NK-92 (cell line): ENCODE measurements around the gene APOA5.
A peak's percentile ranks its signal among the peaks of the same experiment; 100 is the strongest.

Source experiments
- DNase-seq: peaks from one replicate; lab custom pipeline; 2025; ENCODE audit not compliant: unreplicated experiment; lab: John Stamatoyannopoulos, UW

Gene APOA5

DNA sequence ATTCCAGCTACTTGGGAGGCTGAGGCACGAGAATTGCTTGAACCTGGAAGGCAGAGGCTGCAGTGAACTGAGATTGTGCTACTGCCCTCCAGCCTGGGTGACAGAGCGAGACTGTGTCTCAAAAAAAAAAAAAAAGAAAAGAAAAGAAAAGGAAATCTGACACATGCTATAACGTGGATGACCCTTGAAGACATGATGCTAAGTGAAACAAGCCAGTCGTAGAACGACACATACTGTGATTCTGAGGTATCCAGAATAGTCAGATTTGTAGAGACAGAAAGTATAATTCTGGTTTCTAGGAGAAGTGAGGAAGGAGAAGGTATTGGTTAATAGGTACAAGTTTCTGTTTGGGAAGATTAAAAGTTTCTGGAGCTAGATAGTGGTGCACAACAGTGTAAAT, 6.7 kb upstream of the APOA5 start:
- DNase-seq = no peak

DNA sequence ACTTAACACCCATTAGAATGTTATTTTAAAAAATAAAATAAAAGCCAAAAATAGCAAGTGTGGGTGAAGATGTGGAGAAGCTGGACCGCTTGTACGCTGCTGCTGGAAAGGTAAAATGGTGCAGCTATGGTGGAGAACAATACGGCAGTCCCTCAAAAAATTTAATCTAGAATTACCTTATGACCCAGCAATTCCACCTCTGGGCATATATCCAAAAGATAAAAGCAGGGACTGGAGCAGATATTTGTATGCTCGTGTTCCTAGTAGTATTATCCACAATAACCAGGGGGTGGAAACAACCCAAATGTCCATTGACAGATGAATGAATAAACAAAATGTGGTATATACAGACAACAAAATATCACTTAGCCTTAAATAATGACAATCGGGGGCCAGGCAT, 6.1 kb upstream of the APOA5 start:
- no peak for DNase-seq

DNA sequence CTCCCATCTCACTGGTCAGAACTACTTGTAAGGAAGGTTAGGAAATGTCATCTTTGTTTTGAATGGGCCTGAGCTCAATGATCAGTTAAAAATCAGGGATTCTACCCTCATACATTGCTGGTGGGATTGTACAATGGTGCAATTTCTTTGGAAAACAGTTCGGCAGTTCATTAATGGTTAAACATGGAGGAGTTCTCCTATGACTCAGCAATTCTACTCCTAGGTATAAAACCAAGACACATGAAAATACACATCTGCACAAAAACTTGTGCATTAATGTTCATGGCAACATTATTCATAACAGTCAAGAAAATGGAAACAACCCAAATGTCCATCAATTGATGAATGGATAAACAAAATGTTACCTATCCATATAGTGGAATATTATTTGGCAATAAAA, 4.9 kb upstream of the APOA5 start:
- no peak for DNase-seq

DNA sequence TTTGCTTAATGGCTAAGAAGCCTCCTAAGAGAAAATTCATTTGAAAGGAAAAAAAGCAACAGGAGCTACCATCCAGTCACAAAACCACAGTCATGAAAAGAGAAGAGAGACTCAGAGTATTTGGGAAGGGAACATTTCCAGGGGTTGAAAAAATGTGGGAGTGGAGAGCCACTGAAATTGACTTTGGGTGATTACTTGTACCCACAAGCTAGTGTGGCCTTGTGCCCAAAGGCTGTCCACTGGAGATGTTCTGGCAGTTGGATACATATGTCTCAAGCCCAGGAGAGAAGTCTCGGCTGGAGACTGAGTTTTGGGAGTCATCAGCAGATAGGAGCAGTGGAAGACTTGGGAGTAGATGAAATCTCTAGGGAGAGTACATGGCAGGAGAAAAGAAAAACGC, 3.2 kb upstream of the APOA5 start:
- DNase-seq = no peak

DNA sequence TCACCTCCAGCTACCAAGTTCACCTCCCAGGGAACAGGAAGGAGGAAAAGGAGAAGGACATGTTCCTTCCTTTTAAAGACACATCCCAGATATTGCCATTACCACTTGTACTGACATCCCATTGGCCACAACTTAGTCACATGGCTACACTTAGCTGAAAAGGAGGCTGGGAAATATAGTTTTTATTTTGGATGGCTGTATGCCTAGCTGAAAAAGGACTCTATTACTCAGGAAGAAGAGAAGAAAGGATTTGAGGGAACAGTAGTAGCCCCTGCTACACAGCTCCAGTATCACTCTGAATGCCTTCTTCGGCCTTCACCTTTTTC, 2.1 kb upstream of the APOA5 start:
- DNase-seq = no peak

DNA sequence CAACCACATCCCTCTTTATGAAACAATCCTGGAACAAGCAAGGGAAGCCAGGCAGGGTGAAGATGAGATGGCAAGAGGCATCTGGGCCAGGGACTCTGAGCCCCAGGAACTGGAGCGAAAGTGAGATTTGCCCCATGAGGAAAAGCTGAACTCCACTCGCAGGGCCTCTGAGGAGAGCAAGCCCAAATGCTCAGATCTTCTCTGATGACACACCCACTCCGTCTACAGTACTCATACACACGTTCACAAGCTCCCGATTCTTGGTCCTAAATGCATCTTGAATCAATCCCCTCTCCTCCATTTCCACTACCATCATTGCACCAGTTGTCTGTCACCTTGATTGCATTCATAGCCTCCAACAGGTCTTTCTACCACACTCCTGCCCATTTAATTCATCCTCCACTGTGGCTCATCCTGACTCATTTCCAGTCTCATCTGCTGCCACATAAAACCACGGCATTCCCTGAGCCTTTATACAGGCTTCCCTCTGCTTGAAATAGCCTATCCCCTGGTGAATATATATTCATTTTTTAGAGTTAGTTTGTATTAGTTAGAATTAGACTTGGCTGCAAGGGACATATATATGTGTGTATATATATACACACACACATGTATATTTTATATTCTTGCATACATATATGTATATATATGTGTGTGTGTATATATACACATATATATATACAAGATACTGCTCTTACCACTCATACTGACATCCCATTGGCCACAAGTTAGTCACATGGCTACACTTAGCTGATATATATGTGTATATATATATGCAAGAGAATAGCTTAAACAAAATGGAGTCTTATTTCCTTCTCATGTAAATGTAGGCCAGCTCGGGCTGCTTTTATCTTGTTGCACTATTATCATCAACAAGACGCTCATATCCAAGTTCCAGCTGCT, 1.4 kb upstream of the APOA5 start:
- DNase-seq = no peak

DNA sequence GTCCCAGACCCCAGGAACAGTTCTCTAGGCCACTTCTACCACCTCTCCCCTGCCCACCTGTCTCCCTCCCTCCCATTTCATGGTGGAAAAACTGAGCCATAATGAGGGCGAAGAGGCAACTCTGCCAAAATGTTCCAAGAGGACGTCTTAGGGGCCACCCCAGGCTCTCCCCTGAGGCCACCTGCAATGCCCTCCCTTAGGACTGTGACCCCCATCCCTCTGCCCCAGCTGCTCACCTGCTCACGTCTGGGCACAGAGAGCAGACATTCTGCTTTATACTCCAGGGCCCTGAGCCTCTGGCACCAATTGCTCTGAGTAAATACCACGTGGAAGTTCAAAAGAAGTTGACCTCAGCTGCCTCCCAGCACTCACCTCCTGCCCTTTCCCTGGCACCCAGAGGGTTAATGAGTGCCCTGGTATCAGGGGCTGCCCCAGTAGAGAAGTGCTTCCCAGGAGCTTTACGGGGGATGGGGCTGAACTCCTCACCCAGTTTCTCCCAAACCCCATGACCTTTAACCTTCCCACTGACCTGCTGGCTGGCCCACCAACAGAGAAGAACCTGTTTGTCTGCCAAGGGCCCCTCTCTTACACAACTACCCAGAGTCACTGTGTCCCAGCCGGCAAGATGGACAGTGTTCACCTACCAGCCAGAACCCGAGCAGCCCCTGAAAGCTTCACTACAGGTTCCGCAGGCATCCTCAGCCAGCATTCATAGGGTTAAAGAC, 627 bp upstream of the APOA5 start:
- DNase-seq = no peak

DNA sequence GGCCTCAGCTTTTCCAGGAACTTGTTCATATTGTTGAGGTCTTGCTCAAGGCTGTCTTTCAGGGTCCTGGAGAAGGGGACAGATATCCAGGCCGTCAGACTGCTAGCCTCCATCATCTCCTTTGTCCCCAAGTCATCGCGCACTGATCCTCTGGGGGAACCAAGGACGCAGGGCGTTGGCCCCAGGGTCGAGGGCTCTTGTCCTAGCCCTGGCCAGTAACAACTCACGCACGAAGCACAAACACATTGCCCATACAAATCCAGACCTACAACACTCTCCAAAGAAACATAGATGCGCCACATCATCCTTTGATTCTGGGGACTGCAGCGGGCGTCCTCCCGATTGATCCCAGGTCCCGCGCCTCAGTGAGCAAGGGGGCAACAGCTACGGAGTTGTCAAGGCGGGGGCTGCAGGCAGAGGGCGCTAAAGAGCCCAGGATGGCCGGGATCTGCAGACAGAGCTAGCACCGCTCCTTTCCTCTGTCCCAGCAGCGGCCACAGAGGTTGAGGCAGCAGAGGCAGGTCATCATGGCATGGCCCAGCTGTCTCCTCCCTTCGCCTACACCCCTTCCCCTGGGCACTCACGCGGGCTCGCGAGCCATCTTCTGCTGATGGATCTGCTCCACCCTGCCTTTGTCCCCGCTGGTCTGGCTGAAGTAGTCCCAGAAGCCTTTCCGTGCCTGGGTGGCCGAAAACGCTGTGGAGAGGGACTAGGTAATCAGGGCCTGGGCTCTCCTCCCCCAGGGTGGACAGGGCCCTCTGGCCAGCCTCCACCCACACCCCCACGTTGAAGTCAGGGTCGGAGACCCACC, 472 bp downstream of the APOA5 start:
- no peak for DNase-seq

DNA sequence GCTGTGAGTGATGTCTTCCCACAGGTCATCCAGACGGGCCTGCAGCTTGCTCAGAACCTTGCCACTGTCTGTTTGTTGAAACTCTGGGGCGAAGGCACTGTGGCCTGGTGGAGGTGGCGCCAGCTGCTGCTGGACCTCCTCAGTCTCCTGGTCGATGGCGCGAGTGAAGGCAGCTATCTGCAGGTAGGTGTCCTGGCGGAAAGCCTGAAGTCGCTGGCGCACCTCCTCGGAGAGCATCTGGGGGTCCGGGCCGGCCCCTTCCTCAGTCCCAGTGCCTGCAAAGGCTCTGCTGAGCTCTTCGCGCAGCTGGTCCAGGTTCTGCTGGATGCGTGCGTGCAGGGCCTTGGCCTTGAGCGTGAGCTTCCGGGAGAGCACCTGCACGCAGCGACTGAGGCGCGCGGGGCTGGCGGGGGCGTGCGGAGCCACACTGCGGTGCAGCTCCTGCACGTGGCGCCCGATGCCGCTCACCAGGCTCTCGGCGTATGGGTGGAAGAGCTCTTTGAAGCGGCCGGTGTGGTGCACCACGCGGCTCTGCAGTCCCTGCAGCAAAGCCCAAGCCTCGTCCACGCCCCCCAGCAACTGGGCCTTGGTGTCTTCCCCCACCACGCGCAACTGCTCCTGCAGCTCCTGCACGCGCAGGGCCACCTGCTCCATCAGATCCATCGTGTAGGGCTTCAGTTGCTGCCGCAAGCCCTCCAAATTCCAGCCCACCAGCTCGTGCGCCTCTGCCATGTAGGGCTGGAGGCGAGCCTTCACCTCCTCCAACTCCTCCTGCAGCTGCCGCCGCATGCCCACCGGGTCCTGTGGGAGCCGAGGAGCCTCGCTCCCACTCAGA, 1.3 kb downstream of the APOA5 start:
- DNase-seq = no peak

DNA sequence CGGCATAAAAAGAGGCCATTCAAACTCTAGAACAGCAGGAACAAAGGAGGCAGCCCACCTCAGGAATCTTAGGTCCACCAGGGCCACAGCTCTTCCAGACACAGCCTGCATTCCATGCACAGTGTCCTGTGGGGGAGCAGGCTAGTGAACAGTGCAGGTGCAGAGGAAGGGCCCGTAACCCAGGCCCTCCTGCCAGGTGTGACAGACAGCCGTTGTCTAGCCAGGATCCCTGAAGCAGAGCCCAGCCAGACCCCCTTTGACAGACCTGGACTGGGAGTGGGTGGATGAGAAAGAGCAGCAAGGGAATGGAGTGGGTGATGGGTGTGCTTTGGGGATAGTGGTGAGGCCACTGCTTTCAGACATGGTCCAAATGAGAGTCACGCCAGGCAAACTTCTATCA, 2.7 kb downstream of the APOA5 start:
- DNase-seq = no peak

DNA sequence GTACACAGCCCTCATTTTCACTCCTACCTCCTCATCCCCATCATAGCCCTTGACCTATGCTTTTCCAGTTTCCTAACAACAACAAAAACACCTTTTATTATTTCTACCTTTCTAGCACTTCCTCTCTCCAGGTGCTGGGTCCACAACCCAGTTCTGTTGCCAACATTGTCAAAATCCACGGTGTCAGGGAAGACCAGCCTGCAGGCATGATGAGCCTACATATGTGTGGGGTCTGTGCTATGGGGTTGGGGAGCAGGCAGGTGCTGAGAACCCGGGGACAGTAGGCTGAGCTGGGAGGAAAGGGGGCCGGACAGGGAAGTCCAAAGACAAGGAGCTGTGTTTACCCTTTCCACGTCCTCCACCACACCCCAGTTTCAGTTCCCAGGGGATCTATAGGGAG, 3.1 kb downstream of the APOA5 start:
- DNase-seq = no peak

DNA sequence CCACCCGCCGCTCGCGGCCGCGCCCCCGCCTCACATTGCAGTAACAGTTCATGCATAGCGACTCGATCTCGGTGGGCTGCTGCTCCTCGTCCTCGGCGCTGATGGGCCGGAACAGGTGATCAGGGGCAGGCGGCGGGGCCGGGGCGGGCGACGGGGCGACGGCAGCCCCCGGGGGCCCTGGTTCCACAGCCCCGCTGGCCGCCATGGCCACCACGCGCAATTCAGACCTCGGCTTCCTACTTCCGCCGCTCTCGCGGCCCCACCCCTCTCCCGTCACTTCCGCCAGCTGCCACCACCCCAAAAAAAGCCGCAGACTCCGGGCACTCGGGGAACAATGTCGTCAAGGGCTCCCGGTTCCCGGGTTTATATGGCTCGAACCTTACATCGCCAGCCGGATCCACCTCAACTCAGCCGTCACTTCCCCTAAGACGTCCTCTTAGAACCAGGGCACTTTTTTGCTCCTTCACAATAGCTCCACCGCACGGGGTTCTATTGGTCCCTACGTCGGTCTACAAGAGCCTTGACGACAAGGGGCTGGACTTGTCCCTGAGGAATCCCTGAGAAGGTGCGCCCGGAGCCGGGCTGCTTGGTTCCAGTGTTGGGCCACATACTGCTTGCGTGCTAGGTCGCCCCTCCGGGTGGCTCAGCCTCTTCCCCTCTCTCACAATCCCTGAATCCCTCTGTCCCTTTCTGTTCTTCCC, 3.7 kb downstream of the APOA5 start, which contains the start of gene ZPR1:
TSS of gene ZPR1 (minus strand) at position 238 of the 701 bp plus-strand sequence. CDS start at position 205, 33 bp downstream.
- DNase-seq = peak; percentile 8

DNA sequence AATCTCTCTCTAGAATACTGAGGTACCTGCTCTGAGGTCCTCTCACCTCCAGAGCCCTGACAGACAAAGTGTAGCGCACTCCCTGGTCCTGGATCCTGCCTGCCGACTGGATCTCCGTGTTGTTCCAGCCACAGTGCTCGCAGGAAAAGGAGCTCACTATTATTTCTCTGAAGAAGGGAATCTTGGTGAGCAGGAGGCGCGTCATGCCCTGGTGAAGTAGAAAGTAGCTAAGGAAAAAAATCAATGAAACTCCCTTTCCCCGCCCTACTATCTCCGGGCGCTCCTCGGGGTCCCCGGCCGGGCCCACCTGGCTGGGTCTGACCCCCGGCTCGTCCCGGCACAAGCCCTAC, 4.3 kb downstream of the APOA5 start:
- DNase-seq = no peak

DNA sequence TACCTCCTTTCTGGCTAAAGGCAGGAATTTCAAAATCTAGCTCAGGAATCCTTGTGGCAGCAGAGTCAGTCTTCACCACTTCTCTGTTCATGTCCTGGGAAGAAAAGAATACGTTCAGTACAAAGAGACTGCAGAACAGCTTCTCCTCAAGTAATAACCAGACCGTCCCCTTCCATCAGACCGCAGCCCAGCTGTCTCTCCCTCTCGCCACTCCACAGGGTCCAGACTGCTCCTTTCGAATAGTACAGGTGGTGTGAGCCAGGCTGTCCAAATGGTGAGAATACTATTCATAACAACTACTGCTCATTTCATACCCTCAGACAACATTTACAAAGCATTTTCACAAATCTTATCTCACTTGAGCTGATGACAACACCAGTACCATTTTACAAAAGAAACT, 4.7 kb downstream of the APOA5 start:
- DNase-seq = no peak

DNA sequence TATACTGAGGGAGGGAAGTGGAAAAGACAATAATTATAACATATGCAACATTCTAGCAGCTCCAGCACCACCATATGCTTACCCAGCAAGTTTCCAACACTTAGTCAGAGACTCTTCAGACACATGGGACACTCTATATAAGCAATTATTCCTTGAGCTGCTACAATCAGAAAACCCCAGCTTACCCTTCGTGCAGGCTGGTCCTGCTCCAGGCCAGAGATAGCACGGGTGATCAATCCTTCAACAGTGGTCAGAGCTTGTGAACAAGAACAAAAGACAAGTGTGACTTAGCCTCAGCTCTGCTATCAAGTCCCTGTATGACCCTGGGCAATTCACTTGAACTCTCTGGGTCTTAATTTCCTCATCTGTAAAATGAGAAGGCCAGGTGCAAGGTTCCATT, 5.4 kb downstream of the APOA5 start:
- no peak for DNase-seq

DNA sequence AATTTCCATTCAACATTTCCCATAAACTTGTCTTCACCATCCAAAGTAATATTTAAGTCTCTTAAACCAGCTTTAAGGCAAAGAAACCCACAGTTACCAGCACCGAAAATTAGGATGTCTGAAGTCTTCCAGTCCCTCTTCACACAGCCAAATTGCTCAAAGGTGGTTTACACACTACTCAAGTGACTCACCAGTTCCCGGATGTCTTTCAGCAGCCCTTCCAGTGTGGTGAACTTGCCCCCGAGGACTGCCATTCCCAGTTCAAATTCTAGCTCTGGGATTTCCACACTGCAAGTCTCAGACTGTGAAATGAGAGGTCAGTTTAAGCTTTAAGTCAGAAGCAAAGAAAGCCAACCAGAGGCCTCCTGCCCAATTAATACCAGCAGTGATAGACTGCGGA, 9.0 kb downstream of the APOA5 start:
- DNase-seq = no peak

DNA sequence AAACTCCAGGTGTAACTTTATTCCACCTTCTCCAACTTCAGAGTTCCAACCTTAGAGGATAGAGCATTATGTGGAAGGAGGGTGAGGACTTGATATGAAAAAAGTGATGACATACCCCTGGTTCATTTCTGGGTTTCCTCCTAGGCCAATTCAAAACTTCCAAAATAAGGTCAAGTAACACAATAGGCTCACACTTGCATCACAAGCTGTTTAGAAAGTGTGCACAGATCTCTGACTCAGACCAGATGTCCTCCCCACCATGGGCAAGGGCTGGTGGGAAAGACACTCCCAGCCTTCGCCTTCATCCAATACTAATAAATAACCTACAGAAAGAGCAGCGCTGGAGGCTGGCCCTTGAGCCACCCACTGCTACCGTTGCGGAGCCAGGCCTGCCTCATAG, 13.1 kb downstream of the APOA5 start:
- DNase-seq = no peak

DNA sequence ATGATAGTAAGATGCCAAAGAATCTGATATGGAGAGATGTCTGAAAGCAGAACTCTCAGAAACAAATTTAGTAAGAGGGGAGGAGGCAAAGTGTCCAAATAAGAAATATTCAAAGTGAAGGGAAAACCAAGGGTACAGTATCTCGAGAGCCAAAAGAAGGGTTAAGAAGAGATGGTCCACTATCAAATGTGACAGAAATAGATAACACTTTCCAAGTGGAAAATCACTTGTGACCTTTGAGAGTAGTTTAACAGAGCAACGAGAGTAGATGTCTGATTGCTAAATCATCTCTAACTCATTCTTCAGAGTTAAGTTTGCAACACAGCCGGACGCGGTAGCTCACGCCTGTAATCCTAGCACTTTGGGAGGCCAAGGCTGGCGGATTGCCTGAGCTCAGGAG, 14.6 kb downstream of the APOA5 start:
- DNase-seq = no peak

DNA sequence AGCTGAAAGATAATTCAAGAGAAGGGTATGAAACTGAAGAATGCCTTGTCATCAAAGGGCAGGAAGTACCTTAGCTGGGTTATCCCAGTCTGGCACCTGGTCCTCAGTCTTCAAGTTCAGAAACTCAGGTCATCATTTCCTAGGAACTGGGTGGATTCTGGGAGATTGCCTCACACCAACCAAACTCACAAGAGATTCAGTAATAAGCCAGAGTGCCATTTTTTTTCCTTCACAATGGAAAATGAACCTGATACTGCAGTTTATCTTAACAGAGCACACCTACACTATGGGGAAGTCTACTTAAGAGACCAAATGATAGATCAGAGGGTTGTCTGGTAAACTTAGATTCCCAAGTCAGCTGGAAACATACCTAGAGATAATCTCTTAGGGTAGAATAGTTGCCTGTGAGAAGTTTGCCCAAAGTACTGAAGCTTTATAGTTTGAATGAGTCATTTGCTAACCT, 15.1 kb downstream of the APOA5 start:
- no peak for DNase-seq

DNA sequence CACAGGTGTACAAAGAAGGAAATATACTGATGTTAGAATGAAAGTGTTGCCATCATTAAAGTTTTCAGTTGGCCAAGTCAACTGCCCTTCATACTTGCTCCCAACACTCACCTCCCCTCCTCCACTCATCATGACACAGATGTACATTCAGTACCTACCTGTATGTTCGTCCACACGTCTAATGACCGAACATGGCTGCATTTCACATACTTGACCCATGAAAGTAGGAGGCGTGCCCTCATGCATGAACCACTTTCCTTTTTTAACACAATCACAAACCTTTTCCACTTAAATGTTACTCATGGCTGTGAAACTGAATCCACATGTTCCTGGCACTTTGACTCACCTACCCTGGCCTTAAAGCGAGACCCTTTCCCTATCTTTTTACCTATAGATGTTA, 15.7 kb downstream of the APOA5 start:
- DNase-seq = no peak
